NOMO-1 treated with dmso at 0.1 percent for 144 hours (cell line): ENCODE data around the gene SIRPA.
"Not testable (repeated sequence)": the region's sequence is repeated elsewhere in the genome, so short reads cannot be mapped to it uniquely, and the experiment has no call there.

Experiments used
- DNase-seq: peaks from one replicate; lab custom pipeline; 2025; ENCODE audit not compliant: unreplicated experiment; lab: John Stamatoyannopoulos, UW

Gene SIRPA

DNA sequence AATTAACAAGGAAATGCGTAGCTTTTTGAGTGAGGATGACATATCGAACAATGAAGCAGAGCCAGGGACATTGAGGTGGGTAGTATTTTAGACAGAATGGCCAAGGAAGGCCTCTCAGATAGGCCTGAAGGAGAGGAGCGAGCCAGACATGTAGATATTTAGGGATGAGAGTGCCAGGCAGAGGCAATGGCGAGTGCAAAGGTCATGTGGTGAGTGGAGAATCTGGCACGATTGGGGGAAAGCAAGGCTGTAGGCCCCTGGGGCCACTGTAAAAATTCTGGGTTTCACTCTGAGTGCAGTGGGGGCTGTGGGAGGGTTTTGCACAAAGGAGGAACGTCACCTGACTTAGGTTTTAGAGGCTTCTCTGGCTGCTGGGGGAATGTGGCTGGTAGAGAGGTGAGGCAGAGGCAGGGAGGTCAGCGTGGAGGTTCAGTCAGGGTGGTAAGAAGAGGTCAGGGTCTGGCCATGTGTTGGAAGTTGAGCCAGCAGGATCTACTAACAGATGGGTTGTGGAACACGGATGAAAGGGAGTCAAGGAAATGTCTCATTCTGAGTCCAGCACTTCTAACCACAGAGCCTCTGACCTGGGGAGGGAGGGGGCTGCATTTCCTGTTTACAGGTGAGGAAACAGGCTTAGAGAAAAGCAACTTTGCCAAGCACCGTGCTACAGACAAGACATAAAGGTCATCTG lies 11.3 kb downstream of the SIRPA start:
- DNase-seq: no peak

DNA sequence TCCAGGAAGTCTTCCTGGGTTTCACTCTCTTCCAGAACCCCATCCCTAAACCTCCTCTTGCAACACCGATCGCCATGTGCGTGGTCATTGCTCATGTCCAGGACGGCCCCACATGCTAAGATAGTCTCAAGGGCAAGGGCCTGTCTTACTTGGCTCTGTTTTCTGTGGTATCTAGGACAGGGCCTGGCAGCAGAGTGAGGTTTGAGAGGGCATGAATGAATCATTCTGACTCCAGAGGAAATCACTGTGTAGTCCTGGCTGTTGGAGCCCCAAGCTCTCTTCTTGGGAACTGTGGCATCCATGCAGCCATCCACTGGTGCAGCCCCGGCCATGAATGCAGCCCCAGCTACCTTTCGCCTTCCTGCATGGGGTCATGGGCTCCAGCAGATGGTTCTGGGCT lies 12.4 kb downstream of the SIRPA start:
- DNase-seq: no peak

DNA sequence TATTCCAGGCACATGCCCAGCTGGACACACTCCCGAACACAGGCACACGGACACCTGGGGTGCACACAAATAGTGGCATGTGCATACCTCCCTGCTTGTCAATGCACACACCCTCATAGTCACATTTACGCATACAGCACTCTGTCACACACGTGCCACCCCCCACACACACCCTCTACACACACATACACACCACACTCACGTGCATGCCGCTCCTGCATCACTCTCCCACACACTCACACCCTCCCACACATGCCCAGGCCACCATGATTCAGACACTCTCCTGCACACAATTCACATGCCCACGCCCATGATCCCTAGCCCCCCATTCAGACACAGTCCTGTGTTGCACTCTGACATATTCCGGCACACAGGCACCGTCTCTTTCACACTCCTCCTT lies 13.0 kb downstream of the SIRPA start:
- DNase-seq: no peak

DNA sequence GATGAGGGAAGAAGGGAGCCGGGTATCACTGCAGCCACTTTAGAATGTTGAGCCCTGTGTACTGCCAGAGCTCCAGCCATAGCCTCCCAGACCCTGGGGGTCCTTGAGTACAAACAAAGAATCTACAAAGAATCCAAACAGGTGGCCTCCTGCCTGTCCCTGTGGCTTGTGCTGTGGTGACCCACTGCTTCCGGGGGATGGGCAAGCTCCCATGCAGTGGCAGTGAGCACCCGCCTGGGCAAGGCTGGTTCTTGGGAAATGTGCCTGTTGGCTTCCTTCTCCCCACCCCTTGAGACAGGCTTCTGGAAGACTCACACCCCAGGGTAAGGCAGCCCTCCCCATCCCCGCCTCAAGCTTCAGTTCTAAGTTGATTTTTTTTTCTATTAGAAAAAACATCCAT lies 13.9 kb downstream of the SIRPA start:
- DNase-seq: no peak

DNA sequence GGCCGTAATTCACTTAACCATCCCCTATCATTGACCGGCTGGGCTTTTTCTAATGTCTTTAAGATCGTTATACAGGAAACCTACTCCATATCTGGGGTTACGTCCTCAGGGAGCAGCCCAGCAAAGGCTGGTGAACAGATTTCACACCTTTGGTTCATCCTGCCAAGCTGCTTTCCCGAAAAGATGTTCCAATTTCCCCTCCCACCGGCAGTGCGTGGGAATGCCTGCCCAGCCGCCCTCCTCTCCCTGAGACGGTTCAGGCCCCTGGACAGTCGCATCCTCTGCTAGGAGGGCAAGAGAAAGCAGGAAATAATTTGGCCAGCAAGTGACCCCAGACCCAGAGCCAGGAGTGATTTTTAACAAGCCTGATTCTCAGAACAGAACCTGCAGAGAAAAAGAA lies 16.3 kb downstream of the SIRPA start:
- no peak for DNase-seq

DNA sequence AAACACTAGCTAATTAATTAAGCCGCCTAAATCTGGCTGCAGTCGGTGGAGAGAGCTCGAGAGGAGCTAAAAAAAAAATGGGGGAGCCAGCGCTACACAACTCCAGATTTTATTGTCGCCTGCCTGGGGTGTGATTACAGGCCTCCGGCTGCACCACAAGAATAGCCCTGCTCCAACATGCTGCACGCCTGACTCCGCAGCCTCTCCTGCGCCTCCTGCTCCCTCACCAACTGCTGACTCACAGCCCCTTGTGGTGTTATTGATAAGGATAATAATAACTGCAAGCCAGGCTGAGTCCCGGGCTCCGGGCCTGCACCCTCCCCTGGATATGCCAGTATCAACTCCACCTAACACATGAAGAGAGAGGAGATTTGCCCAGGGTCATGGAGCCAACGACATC lies 16.8 kb downstream of the SIRPA start:
- no peak for DNase-seq

DNA sequence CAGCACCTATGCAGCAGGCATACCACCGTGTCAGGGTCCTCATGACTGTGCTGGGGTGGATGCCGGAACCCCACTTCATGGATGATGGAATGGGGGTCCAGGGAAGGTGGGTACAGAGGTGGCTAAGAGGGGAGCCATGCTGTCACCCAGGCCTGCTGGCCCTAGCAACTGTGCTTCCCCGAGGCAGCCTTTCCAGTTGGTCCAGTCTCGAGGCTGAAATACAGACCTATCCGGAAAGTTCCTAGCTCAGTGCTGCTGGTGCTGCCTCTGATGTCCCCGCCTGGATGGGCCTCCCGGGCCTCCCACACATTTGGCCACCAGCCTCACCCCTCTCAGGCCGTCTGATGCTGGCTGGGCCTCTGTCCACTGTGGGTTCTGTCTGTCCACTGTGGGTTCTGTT lies 17.4 kb downstream of the SIRPA start:
- DNase-seq: no peak

DNA sequence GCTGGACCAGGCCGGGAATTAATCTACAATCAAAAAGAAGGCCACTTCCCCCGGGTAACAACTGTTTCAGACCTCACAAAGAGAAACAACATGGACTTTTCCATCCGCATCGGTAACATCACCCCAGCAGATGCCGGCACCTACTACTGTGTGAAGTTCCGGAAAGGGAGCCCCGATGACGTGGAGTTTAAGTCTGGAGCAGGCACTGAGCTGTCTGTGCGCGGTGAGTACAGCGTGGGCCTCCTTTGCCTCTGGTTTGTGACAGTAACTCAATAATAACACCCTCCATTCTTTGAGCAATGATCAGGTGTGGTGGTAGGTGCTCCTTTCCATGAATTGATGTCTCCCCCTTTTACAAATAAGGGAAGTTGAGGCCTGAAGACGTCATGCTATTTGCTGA lies 20.0 kb downstream of the SIRPA start:
- DNase-seq: not testable (repeated sequence)

DNA sequence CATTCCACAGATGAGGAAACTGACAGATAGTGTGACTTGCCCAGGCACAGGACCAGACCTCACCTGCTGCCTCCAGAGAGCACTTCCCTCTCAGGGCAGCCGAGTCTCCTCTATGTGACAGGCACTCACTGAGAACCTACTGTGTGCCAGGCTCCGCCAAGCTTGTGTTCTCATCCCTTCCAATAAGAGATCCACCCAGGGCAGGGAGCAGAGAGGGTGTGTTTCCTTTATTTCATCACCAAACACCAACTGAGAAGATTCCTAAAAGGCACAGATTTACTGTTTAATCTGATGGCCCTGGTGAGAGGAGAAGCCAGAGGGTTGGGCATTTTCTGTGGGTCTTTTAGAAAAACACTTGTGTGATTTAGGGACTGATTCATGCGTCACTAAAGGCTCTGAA lies 20.5 kb downstream of the SIRPA start:
- no peak for DNase-seq

DNA sequence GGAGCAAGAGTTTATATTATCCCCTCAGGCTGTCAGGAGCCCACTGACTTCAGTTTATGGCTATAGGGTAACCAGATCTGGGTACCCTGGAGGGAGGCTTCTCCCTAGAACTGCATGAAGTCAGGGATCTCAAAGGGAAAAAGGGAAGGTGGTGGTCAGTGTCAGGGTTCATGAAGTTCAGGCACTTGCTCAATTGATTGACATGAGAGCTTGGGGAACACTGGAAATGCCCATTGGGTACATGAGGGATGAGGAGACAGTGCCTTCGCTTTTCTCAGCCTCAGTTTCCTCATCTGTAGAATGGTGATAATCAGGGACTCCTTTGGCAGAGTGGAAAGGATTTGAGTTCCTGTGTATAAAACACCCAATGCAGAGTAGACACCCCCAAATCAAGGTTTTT lies 22.6 kb downstream of the SIRPA start:
- DNase-seq: no peak

DNA sequence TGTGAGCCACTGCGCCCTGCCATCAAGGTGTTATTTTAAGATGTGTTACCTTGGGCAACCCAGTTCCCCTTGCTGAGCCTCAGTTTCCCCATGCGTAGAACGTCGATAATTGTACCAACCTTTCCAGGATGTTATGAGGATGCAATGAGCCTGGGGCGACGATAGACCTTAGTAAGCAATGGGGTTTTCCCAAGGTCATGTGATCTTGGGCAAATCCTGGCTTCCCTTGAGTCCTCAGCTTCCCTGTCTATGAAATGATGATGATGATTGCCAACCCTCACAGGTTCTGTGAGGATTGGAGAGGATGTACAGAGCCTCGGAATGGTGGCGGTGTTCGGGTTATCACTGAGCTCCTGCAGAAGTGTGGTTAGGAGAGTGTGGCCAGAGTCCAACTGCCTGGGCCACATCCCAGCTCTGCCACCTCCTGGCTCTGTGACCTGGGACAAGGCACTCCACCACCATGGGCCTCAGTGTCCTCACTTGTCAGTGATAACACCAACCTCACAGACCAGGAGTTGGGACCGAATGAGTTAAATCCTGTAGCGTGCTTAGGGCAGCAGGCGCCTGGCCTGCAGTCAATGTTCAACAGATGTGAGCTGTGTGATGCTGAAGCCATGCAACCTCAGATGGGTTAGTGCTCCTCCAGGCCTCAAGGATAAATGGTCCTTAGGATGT lies 23.4 kb downstream of the SIRPA start:
- no peak for DNase-seq

DNA sequence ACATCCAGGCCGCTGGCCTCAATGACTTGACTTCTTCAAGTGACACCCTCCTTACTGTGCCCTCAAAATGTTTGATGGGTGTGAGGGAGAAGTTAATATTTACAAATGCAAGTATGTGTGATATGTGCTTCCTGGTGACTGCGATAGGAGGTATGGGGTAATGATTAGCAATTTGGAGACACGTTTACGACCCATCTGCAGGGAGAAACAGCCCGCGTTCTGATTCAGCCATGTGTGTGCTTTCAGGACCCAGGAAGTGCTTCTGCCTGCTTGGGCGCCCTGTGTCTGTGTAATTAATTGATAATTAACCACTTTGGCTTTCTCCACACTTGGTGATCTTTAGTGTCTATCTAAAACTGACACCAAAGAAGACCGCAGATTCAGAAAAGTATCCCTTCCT lies 25.0 kb downstream of the SIRPA start:
- DNase-seq: no peak

DNA sequence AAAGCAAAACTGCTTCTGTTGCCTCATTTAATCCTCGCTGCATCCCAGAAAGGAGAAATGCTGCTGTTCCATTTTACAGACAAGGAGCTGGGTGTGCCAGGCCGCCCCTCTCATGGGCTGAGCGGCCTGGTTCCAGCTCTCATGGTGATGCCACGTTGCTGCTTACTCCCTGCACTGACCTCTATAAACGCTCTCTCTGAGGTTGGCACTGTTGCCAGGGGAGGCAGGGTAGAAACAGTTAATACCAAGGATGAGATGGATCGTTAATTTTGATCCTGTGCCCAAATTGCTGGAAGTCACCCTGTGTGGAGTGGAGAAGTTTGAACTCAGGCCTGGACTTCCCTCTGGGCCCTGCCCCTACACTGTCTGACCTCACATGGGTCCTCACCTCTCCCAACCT lies 25.6 kb downstream of the SIRPA start:
- DNase-seq: no peak

DNA sequence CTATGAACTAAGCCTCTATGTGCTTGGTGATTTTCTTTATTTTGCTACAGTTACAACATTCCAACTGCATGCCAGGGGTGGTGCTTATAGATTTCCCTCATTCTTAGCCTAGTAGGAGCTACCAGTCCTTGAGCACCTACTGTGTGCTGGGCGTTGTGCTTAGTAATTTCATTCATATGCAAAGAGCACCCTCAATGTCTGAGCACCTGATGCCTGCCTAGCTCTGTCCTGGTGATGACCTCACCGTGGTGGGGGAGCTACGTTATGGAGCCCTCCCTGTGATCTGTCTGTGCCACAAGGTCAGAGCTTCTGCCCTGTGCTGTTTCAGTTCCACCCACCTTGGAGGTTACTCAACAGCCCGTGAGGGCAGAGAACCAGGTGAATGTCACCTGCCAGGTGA lies 26.8 kb downstream of the SIRPA start:
- DNase-seq: not testable (repeated sequence)

DNA sequence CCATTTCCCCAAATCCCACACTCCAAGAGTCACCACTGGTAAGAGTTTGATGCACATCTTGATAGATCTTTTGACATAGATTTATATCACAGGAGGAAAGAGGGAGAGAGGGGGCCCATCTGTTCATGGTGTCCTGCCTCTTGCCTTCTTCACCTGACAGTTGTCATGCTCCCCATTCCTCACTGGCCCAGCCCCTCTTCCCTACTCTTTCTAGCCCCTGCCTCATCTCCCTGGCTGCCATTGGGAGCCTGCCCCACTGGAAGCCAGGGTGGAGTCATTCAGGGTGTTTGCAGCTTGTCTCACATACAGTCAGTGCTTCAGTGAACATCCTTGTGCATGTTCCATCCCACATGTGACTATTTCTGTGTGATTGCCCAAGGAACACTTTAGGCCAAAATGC lies 27.6 kb downstream of the SIRPA start:
- no peak for DNase-seq

DNA sequence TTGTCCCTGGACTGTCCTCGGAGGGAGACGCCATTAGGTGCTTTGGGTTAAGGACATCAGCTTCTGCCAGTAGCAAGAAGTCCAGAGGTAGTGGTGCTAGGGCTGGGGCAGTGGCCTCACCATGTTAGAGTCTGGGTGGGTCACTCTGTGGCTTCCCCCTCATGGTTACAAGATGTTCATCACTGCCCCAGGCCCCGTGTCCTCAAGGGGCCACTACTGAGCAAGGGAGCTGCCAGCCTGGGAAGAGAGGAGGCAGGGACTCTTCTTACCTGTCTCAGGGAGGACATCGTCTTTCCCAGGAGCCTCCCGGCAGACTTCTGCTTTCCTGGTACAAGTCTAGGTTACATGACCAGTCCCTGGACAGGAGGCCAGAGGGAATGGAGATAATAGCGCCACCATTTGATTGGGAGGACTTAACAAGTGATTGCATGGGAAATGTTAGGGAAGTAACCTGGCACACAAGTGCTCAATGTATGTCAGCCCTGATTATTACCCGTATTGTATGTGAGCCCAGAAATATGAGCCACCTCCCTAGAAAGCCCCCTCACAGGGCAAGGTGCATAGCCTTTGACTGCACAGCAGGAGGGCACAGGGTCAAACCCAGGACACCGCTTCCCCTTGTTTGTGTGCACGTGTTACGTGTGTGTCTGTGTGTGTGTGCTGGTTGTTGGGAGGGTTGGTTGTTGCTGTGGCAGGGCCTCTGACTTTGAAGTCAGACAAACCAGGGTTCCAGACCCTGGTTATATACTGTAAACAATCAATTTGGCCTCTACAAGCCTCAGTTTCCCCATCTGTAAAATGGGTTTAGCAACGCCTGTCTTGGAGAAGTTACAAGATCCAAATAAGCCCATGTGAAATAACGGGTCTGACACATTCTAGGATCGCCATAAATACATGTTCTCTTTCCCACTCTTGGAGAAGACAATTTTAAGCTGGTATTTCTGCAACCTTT lies 30.0 kb downstream of the SIRPA start:
- no peak for DNase-seq

DNA sequence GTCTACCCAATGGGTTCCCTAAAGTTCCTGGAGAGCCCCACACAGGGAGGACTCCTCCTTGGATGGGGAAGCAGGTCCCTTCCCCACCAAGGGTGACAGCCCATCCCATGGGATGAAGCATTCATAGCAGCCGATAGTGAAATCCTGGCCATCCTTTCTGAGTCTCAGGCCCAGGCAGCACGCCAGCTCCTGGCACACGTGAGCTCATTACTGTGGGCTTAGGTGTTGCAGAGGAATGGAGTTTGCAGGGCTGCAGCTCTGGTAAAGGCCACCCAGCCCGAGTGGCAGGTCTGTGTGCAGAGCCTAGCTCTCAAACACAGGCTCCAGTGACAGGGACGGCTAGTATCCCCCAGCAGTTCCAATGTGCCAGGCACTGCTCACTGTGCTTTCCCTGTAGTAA lies 31.0 kb downstream of the SIRPA start:
- no peak for DNase-seq

DNA sequence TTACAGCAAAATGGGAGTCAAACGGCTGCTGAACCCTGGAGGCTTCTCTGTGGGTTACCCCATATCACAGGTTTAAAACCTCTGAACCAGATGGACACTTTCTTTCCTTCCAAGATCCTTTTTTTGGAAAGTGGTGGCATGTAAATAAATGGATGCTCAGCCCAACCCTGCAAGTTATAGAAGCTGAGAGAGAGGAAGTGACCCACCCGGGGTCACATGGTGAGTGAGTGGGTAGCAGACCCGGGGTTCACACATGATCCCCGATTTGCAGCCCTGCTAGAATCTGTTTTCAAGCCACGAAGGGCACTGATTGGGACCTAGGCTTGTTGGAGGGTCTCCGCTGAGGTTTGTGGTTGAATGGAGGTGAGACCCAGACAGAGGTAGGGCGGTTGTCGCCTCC lies 32.0 kb downstream of the SIRPA start:
- no peak for DNase-seq

DNA sequence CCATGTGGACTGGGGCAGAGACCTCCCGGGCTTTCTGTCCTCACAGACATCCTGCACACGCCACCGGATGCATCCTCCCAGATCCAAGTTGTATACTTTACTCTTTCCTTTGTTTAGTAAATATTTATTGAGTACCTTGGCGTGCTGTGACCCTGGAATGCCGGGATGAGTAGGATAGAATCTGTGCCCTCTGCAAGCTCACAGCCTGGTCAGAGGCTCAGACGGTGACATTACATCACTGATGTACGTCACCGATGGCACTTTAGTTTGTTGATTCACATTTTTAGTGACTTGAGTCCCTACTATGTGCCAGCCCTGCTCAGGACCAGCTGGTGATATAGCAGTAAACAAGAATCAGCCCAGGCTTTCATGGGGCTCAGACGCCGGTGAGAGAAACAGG lies 32.9 kb downstream of the SIRPA start:
- DNase-seq: no peak

DNA sequence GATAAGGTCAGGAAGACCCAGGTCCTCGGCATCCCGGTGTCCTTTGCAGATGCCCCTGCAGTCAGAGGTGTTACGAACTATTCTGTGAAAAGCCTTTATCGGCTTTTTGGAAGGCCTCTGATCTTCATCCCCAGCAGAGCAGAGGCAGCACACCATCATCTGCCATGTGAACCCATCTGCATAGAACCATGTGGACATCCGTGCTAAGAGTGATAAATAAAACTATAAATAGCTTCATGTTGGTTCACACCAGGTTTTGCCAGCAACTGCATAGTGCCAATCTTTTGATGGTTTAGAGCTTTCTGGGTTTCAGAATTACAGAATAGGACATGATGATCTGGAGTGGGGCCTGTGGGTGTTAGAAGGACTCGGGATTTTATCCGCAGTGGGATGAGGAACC lies 33.6 kb downstream of the SIRPA start:
- DNase-seq: no peak

DNA sequence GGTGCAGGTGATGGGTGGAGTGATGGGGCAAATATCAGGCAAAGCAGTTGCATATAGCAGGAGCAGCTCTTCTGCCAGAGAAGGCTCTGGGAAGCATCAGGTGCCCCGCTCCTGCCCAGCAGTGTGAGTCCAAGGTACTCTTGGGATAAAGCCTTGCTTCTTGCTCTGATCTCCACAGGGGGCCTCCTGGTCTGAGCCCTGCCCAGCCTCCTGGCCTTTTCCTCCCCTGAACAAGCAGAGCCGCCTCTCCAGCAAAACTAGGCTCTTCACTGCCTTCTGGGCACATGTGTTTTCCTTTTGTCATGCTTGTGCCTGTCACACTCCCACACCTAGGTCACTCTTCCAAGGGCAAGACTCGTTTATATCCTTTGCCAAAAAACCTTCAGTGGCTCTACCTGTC lies 34.3 kb downstream of the SIRPA start:
- DNase-seq: no peak

DNA sequence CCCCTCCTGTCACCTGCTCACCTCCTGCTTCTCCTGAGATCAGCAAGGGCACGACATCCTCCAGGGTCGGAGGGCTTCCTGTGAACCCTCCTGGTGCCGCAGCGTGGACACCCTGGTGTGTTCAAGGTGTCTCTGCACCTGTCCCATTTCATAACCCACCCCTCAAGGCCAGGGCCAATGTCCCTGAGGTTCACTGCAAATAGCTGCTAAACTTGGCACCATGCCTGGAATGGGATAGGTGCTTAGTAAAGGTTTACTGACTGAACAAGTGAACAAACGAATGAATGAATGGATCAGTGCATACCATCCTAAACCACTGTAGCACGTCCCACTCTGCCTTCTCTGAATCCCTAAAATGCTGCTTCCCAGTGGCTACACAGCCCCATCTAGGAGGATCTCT lies 35.0 kb downstream of the SIRPA start:
- no peak for DNase-seq
